NCI-H524 (cell line): Measurements from ENCODE around the gene SCEL.
A peak's percentile ranks its signal among the peaks of the same experiment; 100 is the strongest.

ENCODE experiments used
- DNase-seq, 2 experiments: peaks; one replicate each; lab custom pipeline; 2025; lab: John Stamatoyannopoulos, UW

SCEL gene

DNA sequence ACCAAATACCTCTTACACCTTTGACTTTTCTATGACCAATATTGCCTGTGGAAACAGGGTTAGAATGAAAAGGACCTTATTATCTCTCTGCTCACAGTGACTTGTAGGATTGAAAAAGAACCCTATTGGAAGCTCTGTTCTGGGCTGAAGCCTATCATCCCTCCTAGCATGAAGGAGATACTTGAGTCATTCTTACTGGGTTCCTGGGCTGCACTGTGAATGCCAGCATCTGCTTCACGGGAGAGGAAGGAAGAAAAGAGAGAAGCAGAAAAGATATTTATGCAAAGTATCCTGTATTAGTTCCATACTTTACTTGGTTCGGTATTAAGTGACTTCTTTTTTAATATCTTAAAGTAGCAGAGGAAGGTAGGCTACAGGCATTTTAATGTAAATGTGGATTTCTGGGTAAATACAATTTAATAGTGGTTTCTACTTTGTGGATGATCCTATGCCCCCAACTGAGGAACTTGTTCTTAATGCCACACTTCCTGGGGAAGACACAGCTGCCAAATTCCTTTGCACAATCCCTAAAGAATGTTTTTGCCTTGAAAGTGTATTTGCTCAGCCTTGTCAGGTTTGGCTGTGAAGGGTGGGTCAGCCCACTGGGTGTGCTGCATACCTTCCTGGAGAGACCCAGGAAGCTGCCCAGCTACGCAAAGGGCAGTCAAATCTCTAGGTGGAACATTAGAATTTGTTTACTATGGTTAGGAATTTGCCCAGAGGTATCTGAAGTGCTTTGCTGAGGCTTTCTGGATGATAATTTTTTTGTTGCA lies 13.7 kb upstream of the SCEL start:
- no peak for DNase-seq

DNA sequence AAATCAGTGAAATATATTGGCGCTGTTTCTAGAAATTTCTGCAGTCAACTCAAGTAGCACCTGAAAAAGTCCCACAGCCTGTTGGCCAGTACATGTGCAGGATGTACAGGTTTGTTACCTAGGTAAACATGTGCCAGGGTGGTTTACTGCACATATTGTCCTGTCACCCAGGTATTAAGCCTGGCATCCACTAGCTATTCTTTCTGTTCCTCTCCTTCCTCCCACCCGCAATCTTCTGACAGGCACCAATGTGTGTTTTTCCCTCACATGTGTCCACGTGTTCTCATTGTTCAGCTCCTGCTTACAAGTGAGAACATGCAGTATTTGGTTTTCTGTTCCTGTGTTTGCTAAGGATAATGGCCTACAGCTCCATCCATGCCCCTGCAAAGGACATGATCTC lies 13.1 kb upstream of the SCEL start:
- DNase-seq: no peak

DNA sequence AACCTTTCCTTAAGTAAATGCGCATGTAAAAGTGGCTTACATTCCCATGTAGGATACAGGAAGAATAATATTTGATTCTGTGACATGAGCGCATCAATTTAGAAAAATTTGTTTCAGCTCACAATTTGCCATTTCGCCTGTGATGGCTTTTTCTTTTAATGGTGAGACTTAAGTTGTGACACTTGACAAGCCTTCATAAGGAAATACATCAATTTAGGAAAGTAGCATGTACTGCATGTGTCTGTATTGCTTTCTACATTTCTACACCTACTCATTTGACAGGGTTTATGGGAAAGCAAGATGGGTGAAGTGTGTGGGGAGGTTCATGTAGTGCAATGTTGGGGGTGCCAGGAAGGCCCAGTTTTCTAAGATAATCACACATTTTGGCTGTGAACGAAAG lies 12.1 kb upstream of the SCEL start:
- DNase-seq: no peak

DNA sequence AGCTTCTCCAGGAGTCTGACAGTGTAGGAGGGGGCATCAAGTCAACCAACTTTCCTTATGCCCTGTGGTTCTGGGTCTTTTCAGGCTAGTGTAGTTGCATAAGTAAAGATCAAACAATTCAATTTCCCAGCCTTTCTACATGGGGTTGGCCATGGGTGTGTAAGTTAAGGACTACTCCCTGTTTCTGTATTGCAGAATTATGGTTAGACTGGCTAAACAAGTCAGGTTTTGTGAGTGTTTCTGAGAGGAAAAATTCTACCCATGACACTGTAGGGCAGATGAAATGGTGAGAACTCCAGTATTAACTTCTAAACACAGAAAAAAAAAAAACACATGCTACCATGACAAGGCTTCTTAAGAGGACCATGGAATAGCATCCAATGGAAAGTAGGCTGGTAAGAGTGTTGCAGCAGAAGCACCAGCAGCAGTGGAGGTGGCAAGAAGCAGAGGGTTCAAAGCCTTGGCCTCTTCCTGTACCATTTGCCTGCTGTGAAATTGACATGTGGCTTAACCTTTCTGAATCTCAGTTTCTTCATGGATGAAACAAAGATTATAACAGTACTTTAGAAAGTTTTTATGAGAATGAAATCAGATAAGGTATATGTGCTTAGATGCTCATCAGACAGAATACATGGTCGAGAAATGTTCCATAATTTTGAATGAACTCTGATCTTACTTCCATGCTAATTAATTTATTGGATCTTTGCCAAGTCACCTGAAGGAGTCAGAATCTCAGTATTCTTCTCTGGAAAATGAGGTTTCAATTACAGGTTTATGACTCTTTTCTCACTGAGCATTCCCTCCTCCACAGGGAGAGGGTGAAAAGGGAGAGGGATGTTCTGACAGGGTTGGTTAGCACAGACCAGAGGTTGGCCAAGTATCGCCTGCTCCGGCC lies 11.4 kb upstream of the SCEL start:
- DNase-seq: no peak

GRCh38 chr13:77528414-77528813 lies 7.1 kb upstream of the SCEL start:
- no peak for DNase-seq

DNA sequence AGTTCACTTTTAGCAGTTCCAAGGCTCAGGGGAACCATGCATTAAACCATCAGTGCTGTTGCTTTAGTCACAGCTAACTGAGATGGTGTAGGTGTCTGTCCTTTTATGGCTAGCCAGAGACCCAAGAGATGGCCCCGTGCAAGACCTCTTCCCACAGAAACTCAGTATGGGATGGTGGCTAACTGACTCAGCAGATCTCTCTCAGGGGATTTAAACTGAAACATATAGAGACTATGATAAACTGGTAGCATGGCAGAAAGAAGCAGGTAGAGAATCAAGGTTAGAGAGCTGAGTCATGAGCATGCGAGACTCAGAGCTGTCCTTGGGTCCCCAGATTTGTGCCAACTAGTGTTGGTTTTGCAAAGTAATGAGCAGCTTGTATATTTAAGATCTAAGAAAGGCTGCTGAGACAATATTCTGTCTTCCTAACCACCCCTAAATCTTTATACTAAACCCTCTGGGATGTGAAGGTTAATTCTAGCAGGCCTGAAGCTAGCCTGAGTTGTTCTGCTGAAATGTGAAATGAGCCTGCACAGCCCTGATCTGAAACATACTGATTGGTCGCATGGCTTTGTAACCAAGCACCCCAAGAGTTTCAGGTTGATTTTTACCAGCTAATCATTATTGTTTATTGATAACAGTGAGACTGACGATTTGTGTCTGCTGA lies 6.5 kb upstream of the SCEL start:
- no peak for DNase-seq

GRCh38 chr13:77529501-77529840 lies 6.0 kb upstream of the SCEL start:
- DNase-seq: no peak

- no peak for DNase-seq
These were observed 4.6 kb upstream of the SCEL start for GRCh38 chr13:77530875-77531274.

- DNase-seq: no peak
These were observed 2.5 kb upstream of the SCEL start for GRCh38 chr13:77532983-77533382.

- no peak for DNase-seq
These were observed 1.4 kb upstream of the SCEL start for GRCh38 chr13:77533875-77534788.

- no peak for DNase-seq
These were observed 852 bp downstream of the SCEL start for GRCh38 chr13:77536358-77536757.

- no peak for DNase-seq
These were observed 1.9 kb downstream of the SCEL start for GRCh38 chr13:77537289-77537919.

DNA sequence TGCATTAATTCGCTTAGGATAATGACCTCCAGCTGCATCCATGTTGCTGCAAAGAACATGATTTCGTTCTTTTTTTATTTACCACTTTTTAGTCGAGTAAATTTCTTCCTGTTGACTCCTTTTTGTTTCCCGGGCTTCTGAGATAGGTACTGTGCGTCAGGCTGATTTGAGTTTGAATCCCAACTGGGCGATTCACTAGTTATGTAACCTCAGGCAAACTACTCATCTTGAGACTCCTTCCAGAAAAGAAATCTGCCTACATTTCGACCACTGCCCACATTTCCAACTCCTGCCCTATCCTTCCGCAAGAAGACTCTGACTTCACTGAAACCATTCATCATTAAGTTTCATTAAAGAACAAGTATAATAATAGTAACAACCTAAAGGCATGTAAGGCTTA lies 8.2 kb downstream of the SCEL start:
- no peak for DNase-seq

DNA sequence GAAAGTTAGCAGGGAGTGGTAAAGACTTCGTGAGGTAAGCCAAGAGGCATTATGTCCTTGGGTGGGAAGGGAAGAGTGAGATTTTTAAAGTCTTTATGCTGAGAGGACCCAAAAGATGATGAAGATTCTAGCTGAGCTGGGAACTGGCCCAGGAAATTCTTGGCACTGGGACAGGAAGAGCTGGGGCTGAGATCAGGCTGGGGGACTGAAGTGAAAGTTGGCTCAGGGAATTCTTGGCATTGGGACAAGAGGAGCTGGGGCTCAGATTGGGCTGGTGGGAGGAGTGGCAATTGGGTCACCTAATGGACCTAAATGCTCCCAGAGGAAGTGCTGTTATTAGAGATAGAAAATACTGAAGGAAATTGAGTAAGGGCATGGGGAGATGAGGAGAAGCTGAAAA lies 8.8 kb downstream of the SCEL start:
- no peak for DNase-seq

DNA sequence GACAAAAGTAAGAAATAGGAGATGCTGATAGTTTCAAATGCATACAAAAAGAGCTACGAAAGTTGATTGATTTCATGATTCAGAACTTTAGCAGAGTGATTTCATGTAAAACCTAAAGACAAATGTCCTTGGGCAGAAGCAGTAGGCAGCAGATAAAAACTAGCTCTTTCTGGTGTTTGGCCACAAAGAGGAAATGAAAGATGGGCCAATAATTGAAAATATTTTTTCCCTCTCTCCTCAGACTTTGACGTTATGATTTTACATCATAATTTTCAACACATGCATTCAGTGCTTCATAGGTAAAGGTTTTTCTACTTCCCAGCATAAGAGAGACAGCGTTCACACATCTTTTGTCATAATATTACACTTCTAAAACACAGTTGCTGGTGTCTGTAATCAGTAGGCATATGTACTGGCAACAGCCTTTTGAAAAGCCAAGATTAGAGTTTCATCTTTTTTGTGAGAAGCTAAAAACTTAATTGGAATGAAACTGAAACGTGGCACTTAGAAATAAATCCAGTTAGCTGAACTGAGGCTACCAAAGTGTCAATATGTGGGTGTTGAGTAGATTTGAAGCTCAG lies 9.3 kb downstream of the SCEL start:
- no peak for DNase-seq

DNA sequence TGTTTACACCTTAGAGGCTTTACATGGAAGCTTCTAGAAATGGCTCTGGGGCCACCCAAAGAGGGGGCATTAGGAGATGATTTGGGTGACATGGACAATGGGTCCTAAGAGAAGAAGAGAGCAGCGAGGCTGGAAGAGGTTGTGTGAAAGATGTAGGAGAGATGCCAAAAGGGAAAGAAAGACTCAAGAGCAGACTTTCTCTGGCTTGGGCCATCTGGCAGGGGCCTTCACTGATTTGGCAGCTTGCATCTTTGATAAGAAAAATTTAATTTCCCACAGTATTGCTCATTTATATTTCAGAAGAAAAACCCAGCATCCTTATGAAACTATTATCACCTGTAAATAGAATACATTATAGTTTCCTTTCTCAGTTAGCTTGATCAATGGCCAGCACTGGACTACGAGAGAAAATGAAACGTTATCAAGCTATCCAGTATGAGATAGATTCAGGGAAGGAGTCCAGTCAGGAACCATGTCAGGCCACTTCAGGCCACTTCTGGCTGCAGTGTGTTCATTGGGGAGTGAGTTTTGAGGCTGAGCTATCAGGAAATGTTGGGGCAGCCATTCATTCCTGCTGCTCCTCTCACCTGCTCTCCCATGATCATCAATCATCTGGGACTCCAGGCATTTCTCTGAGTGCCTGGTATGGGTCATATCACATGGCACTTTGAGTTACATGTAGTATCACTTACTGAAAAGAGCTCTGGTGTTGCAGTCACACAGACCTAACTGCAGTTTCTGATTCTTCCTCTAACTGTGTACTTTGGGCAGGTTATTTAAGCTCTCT lies 10.3 kb downstream of the SCEL start:
- DNase-seq: peak; percentile 4 to 17

DNA sequence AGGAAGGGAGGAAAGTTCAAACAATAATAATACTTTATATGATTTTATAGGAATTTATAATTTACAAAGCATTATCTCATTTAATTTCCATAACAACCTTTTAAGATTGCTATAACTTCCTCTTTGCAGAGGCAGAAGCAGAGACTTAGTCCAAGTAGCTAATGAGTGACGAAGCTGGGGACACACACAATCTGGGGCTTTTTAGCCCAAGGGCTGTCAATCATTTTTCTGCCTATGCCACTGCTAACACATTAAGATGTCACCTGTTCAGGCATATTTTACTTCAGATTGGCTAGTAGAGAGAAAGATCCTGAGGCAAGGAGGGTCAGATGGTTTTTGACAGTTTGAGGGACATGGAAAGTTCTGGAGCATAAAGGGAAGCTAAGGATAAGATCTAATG lies 12.6 kb downstream of the SCEL start:
- no peak for DNase-seq

DNA sequence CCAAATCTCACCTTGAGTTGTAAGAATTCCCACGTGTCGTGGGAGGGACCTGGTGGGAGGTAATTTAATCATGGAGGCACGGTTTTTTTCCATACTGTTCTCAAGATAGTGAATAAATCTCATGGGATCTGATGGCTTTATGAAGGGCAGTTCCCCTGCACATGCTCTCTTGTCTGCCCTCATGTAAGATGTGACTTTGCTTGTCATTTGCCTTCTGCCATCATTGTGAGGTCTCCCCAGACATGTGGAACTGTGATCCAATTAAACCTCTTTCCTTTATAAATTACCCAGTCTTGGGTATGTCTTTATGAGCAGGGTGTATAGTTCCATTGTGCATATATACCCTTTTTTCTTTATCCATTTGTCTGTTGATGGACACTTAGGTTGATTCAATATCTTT lies 13.1 kb downstream of the SCEL start:
- DNase-seq: no peak

GRCh38 chr13:77554069-77554468 lies 18.6 kb downstream of the SCEL start:
- DNase-seq: no peak

GRCh38 chr13:77555246-77555645 lies 19.7 kb downstream of the SCEL start:
- DNase-seq: no peak
